Measurements from ENCODE around the gene LPP. TPM values are rescaled to one million over a fixed set of nuclear protein-coding genes. Genes with fewer than 3 reads are reported as not detected.

LPP gene
- total RNA-seq, 2 donors from 2014 or later = 170 to 246 TPM

DNA sequence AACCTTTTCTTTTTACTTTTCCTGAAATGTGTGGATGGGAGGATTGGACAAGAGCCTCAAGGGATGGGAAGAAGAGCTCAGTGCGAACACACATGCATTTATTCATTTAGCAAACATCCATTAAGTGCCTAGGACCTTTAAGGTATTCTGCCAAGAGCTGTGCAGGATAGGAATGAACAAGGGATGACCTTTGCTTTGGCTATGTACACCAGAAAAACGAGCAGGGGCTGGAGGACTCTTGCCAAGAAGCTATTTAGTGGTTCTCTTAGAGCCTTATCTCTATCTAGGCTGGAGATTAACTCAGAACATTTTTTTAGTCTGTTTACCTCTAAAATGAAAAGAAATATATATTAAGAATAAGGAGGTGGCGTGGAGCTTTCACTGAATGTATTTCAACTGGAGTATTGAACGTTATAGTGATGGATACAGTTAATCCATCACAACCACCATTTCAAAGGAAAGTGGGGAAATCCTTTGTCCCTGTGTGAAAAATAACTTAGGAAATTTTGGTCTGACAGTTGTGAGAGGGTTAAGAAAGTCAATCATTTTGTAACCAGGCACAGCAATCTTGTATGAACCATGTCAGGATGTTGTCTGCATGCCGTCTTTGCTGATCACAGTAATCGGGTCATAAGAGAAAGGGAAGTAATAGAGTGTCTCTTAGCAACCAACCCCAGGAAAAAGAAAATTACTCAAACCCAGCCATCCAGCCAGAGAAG is 279.0 kb downstream of the LPP start:
- Histone ChIP-seq H3K4me3 (no peak overlapping the region), H3K9ac (ENCODE audit: low read depth in 2 of 2, low read length in 2 of 2) (no peak overlapping the region), H3K27me3 (no peaks in the 10 kb centered on the region), H3K9me3 (no peaks in the 10 kb centered on the region), H3K27ac (peak overlapping the region; percentile 34), H3K36me3 (no peaks in the 10 kb centered on the region), H3K4me1 (peaks cover 10% of the 10 kb centered on the region)
- intact Hi-C loops (cut with DNase I) = loop anchor here (10.0 kb wide), 1 partner anchor 688 kb away; the partner anchor contains the start of gene BCL6
- peak; percentile 32 for DNase-seq
- TF ChIP-seq, protein P1, sequence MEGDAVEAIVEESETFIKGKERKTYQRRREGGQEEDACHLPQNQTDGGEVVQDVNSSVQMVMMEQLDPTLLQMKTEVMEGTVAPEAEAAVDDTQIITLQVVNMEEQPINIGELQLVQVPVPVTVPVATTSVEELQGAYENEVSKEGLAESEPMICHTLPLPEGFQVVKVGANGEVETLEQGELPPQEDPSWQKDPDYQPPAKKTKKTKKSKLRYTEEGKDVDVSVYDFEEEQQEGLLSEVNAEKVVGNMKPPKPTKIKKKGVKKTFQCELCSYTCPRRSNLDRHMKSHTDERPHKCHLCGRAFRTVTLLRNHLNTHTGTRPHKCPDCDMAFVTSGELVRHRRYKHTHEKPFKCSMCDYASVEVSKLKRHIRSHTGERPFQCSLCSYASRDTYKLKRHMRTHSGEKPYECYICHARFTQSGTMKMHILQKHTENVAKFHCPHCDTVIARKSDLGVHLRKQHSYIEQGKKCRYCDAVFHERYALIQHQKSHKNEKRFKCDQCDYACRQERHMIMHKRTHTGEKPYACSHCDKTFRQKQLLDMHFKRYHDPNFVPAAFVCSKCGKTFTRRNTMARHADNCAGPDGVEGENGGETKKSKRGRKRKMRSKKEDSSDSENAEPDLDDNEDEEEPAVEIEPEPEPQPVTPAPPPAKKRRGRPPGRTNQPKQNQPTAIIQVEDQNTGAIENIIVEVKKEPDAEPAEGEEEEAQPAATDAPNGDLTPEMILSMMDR (IDR thresholded peaks at IDR 0.05) = no peak

DNA sequence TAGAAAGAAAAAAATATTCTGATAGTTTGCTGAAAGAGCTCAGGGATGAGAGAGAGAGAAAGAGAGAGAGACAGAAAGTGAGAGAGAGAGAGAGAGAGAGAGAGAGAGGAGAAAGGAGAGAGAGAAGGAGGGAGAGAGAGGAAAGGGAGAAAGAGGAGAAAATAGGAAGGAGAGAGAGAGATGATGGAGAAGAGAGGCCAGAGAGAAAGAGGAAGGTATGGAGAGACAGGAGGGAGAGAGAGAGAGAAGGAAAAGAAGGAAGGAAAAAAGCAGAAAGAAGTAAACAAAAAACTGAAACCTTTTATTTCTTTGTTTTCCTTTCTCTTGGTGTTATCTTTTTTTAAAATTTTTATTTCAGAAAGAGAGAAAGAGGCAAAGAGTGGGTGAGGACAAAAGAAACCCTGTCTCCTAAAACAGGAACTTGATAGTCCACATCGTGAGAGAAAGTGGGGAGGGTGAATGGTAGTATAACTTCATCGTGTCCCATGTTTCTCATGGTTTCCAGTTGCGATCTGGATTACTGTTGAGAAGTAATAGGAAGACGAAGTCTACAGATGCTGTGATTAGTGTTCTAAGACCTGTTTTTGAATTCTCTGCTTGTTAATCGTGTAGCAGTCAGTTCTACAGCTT is 279.7 kb downstream of the LPP start:
- TF ChIP-seq, protein P1 (IDR thresholded peaks at IDR 0.05) = no peak
- no peaks in the 10 kb centered on the region for H3K27me3 ChIP-seq
- peaks cover 10% of the 10 kb centered on the region for H3K4me1 ChIP-seq
- no peaks in the 10 kb centered on the region for H3K9me3 ChIP-seq
- no peak for DNase-seq
- no peaks in the 10 kb centered on the region for H3K36me3 ChIP-seq
- no peak overlapping the region for H3K27ac ChIP-seq
- no peak overlapping the region for H3K4me3 ChIP-seq
- intact Hi-C loops (cut with DNase I) = loop anchor here (10.0 kb wide), 1 partner anchor 689 kb away; the partner anchor contains the start of gene BCL6
- no peak overlapping the region for H3K9ac ChIP-seq (ENCODE audit: low read depth in 2 of 2, low read length in 2 of 2)

DNA sequence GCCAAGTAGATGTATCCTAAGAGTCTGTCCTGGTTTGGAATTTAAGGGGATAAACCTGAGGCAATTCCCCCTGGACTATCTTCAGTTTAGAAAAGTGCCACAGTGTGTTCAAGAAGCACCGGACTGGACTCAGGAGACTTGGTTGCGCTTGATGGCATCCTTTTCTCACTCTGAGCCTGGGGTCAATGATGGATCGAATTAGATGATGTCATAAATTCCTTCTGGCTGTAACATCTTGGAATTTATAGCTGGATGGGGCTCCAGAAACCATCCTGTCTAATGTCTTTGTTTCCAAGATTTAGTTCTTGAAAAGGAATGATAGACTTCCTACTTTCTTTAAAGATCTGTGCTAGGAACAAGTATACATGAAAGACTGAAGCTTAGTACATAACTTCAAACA is 280.6 kb downstream of the LPP start:
- H3K4me3 ChIP-seq = no peak overlapping the region
- DNase-seq = no peak
- H3K9me3 ChIP-seq = no peaks in the 10 kb centered on the region
- H3K4me1 ChIP-seq = peaks cover 10% of the 10 kb centered on the region
- TF ChIP-seq, protein P1 (IDR thresholded peaks at IDR 0.05) = no peak
- intact Hi-C loops (cut with DNase I) = loop anchor here (10.0 kb wide), 1 partner anchor 690 kb away; the partner anchor contains the start of gene BCL6
- no peak overlapping the region for H3K9ac ChIP-seq (ENCODE audit: low read depth in 2 of 2, low read length in 2 of 2)
- no peaks in the 10 kb centered on the region for H3K27me3 ChIP-seq
- H3K27ac ChIP-seq = no peak overlapping the region
- H3K36me3 ChIP-seq = no peaks in the 10 kb centered on the region

DNA sequence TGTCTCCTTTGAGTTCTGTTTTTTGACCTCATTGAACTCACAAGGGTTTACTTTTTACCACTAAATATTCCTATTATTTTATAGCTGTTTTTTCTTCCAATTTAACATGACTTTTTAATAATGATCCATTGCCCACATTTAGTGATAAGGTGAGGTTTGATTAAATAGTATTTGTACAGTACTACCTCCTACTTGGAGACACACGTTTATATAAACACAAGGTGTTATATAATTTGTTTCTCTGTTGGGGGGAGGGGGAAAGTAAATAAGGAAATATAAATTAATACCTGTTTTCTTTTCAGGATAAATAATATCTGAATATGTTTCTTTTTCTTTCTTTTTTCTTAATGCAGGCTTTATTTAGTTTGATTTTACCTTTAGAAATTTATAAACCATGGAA is 281.3 kb downstream of the LPP start:
- DNase-seq = no peak
- H3K9me3 ChIP-seq = no peaks in the 10 kb centered on the region
- no peaks in the 10 kb centered on the region for H3K27me3 ChIP-seq
- intact Hi-C loops (cut with DNase I) = loop anchor here (10.0 kb wide), 1 partner anchor 690 kb away; the partner anchor contains the start of gene BCL6
- H3K4me3 ChIP-seq = no peak overlapping the region
- TF ChIP-seq, protein P1 (IDR thresholded peaks at IDR 0.05) = no peak
- no peak overlapping the region for H3K27ac ChIP-seq
- H3K9ac ChIP-seq (ENCODE audit: low read depth in 2 of 2, low read length in 2 of 2) = no peak overlapping the region
- H3K36me3 ChIP-seq = no peaks in the 10 kb centered on the region
- H3K4me1 ChIP-seq = peaks cover 10% of the 10 kb centered on the region

DNA sequence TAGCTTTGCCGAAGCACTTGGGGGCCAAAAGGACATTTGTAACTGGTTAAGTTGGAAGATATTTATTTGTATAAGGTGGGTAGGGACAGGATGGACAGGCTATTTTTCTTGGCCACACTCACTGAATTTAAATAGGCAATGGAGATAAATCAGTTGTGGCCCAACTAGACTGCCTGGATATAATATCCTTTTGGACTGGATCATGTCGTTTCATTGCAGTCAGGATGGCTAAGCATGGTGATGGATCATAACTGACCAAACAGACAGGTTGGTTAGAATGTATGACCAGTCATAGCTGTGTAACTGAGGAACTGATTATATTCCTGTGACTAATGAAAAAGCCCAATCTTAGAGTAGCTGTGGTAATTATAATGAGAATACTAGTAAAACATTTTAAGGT is 284.0 kb downstream of the LPP start:
- H3K4me3 ChIP-seq = no peak overlapping the region
- TF ChIP-seq, protein P1 (IDR thresholded peaks at IDR 0.05) = no peak
- H3K9me3 ChIP-seq = no peaks in the 10 kb centered on the region
- no peak for DNase-seq
- no peak overlapping the region for H3K9ac ChIP-seq (ENCODE audit: low read depth in 2 of 2, low read length in 2 of 2)
- no peaks in the 10 kb centered on the region for H3K4me1 ChIP-seq
- H3K27me3 ChIP-seq = no peaks in the 10 kb centered on the region
- no peaks in the 10 kb centered on the region for H3K36me3 ChIP-seq
- H3K27ac ChIP-seq = no peak overlapping the region
- intact Hi-C loops (cut with DNase I) = loop anchor here (10.0 kb wide), 1 partner anchor 693 kb away; the partner anchor contains the start of gene BCL6

All from colonic mucosa (tissue), 4 donors.